Urinary bladder (tissue), 4 donors: ENCODE measurements around the gene GSTA2. TPM values are rescaled to one million over a fixed set of nuclear protein-coding genes. Genes with fewer than 3 reads are reported as not detected.
"Not testable (repeated sequence)": the region's sequence is repeated elsewhere in the genome, so short reads cannot be mapped to it uniquely, and the experiment has no call there.

ENCODE experiments used
- DNase-seq: peaks from one replicate; pipeline ENCODE4 v3.0.0-alpha.2; 2015; ENCODE audit errors: extremely low spot score
- H3K27ac ChIP-seq: one replicate; pipeline ENCODE4 v1.5.1; 2013; ENCODE audit warnings: low read depth, mild to moderate bottlenecking, moderate library complexity
- H3K36me3 ChIP-seq: one replicate; pipeline ENCODE4 v1.6.1; 2013; ENCODE audit warnings: mild to moderate bottlenecking, moderate library complexity; ENCODE audit not compliant: insufficient read depth
- H3K4me1 ChIP-seq: one replicate; pipeline ENCODE4 v1.6.1; 2013; ENCODE audit warnings: mild to moderate bottlenecking, moderate library complexity; ENCODE audit not compliant: insufficient read depth
- H3K4me3 ChIP-seq: one replicate; pipeline ENCODE4 v1.5.1; 2013; ENCODE audit warnings: low read depth, low read length
- WGBS: extraction: QIAGEN DNeasy Blood & Tissue Kit; methylation state at CpG from one replicate; pipeline ENCODE4 v1.1.7; 2013; 5-methylcytosine and 5-hydroxymethylcytosine counted together
- polyA plus RNA-seq: library from polyadenylated mRNA; stranded (reverse); fragments of 200-250 nt; gene quantifications from one replicate; pipeline ENCODE4 v1.2.3, GENCODE V29; 2013
- total RNA-seq: library from RNA; depleted of rRNA; stranded (reverse); fragments of >200 nt; gene quantifications from one replicate; pipeline ENCODE4 v1.2.3, GENCODE V29; 2014
- donor health status: healthy with polysubstance abuse.
- donor health status: healthy.

The GSTA2 gene
- total RNA-seq (not detected), polyA plus RNA-seq (not detected)

GRCh38 chr6:52763322-52763916 is at the start of gene GSTA2:
Gene GSTA2 (minus strand): TSS chr6:52763475. CDS start chr6:52757947, 5,528 bp downstream.
- not testable (repeated sequence) for DNase-seq, H3K4me1 ChIP-seq, H3K36me3 ChIP-seq, H3K27ac ChIP-seq, H3K4me3 ChIP-seq
- WGBS: 20% methylated on average over 2 of the region's 2 CpGs

GRCh38 chr6:52809777-52810176 is 46.5 kb upstream of the GSTA2 start:
- 70% methylated on average over 4 of the region's 4 CpGs for WGBS
- H3K4me1 ChIP-seq: not testable (repeated sequence)

GRCh38 chr6:52808660-52809059 is 45.4 kb upstream of the GSTA2 start:
- DNase-seq: no peak
- Histone ChIP-seq H3K4me3 (no peak overlapping the region), H3K4me1 (no peaks in the 10 kb centered on the region), H3K36me3 (no peaks in the 10 kb centered on the region), H3K27ac (no peak overlapping the region)
- 95% methylated on average over 5 of the region's 5 CpGs for WGBS

More at GRCh38 chr6:52809777-52810176, 46.5 kb upstream of the GSTA2 start:
- not testable (repeated sequence) for H3K27ac ChIP-seq, H3K36me3 ChIP-seq, H3K4me3 ChIP-seq, DNase-seq

- H3K36me3 ChIP-seq, DNase-seq, H3K4me3 ChIP-seq, H3K4me1 ChIP-seq, H3K27ac ChIP-seq: not testable (repeated sequence)
- 62% methylated on average over 5 of the region's 5 CpGs for WGBS
Measured at GRCh38 chr6:52803668-52804255, 40.5 kb upstream of the GSTA2 start, which contains the start of gene GSTA1. Gene GSTA1 (minus strand): TSS chr6:52803816. CDS start chr6:52799267, 4,549 bp downstream.

GRCh38 chr6:52802806-52803205 is 39.5 kb upstream of the GSTA2 start:
- Histone ChIP-seq H3K27ac (no peak overlapping the region), H3K4me3 (no peak overlapping the region), H3K36me3 (no peaks in the 10 kb centered on the region), H3K4me1 (no peaks in the 10 kb centered on the region)
- 82% methylated on average over 1 of the region's 1 CpG for WGBS
- no peak for DNase-seq

- WGBS: 76% methylated on average over 2 of the region's 2 CpGs
- Histone ChIP-seq H3K27ac (no peak overlapping the region), H3K36me3 (no peaks in the 10 kb centered on the region), H3K4me3 (no peak overlapping the region), H3K4me1 (no peaks in the 10 kb centered on the region)
- DNase-seq: no peak
Measured at GRCh38 chr6:52801188-52801841, 38.0 kb upstream of the GSTA2 start.

- H3K4me3 ChIP-seq, DNase-seq, H3K36me3 ChIP-seq, H3K4me1 ChIP-seq, H3K27ac ChIP-seq: not testable (repeated sequence)
- WGBS: 86% methylated on average over 1 of the region's 1 CpG
Measured at GRCh38 chr6:52799272-52799671, 36.0 kb upstream of the GSTA2 start.

GRCh38 chr6:52794366-52794765 is 31.1 kb upstream of the GSTA2 start:
- H3K36me3 ChIP-seq, H3K4me1 ChIP-seq, H3K4me3 ChIP-seq, H3K27ac ChIP-seq, DNase-seq: not testable (repeated sequence)
- WGBS: 82% methylated on average over 2 of the region's 2 CpGs

- no peaks in the 10 kb centered on the region for H3K36me3 ChIP-seq
- H3K4me1 ChIP-seq: no peaks in the 10 kb centered on the region
- H3K4me3 ChIP-seq: no peak overlapping the region
- 0% methylated on average over 1 of the region's 1 CpG for WGBS
- no peak for DNase-seq
- H3K27ac ChIP-seq: no peak overlapping the region
Measured at GRCh38 chr6:52790861-52791260, 27.6 kb upstream of the GSTA2 start.

- H3K36me3 ChIP-seq, DNase-seq, H3K4me3 ChIP-seq, H3K27ac ChIP-seq, H3K4me1 ChIP-seq: not testable (repeated sequence)
- 88% methylated on average over 1 of the region's 1 CpG for WGBS
Measured at GRCh38 chr6:52789658-52790057, 26.4 kb upstream of the GSTA2 start.

- Histone ChIP-seq H3K27ac (no peak overlapping the region), H3K36me3 (no peaks in the 10 kb centered on the region), H3K4me1 (no peaks in the 10 kb centered on the region), H3K4me3 (no peak overlapping the region)
- WGBS: 51% methylated on average over 3 of the region's 3 CpGs
- peak; percentile 4 for DNase-seq
Measured at GRCh38 chr6:52788478-52788877, 25.2 kb upstream of the GSTA2 start.

- Histone ChIP-seq H3K4me1 (no peaks in the 10 kb centered on the region), H3K4me3 (no peak overlapping the region), H3K27ac (no peak overlapping the region), H3K36me3 (no peaks in the 10 kb centered on the region)
- WGBS: 54% methylated on average over 3 of the region's 3 CpGs
- peak; percentile 2 for DNase-seq
Measured at GRCh38 chr6:52787917-52788316, 24.6 kb upstream of the GSTA2 start.

GRCh38 chr6:52786249-52786956 is 23.1 kb upstream of the GSTA2 start:
- H3K27ac ChIP-seq: no peak overlapping the region
- H3K36me3 ChIP-seq: no peaks in the 10 kb centered on the region
- no peak overlapping the region for H3K4me3 ChIP-seq
- H3K4me1 ChIP-seq: no peaks in the 10 kb centered on the region
- DNase-seq: no peak
- WGBS: 92% methylated on average over 24 of the region's 24 CpGs
